ENCODE results near the gene RAB31.

- TF ChIP-seq RAD21 (IDR thresholded peaks at IDR 0.05; ENCODE audit: low read length) = no peak
- TF ChIP-seq RFX5 (IDR thresholded peaks at IDR 0.05; ENCODE audit: low read length) = no peak
- TF ChIP-seq CTCF (IDR thresholded peaks at IDR 0.05) = no peak
- TF ChIP-seq POLR2AphosphoS5 (IDR thresholded peaks at IDR 0.05; ENCODE audit: low read depth, low read length) = no peak
- TF ChIP-seq SIN3A (IDR thresholded peaks at IDR 0.05; ENCODE audit: borderline replicate concordance, low read depth, low read length) = no peak
- TF ChIP-seq NRF1 (IDR thresholded peaks at IDR 0.05; ENCODE audit: low read depth, low read length) = no peak
- no peak for TF ChIP-seq REST (IDR thresholded peaks at IDR 0.05; ENCODE audit: low read depth, low read length)
- TF ChIP-seq SMC3 (IDR thresholded peaks at IDR 0.05; ENCODE audit: low read depth, low read length) = no peak
Measured at GRCh38 chr18:9741406-9741792, 33.3 kb downstream of the RAB31 start.

Measured in SK-N-SH (cell line).